NCI-H2196 treated with DMSO at 0.1 percent for 48 hours (cell line): ENCODE results near the gene GOLGA6C.
"Not testable (repeated sequence)": the region's sequence is repeated elsewhere in the genome, so short reads cannot be mapped to it uniquely, and the experiment has no call there.

Experiments used
- DNase-seq: peaks from one replicate; lab custom pipeline; 2025; ENCODE audit not compliant: unreplicated experiment; lab: John Stamatoyannopoulos, UW

The GOLGA6C gene

GRCh38 chr15:75314552-75315290 lies 56.6 kb downstream of the GOLGA6C start:
- DNase-seq, result no peak

DNA sequence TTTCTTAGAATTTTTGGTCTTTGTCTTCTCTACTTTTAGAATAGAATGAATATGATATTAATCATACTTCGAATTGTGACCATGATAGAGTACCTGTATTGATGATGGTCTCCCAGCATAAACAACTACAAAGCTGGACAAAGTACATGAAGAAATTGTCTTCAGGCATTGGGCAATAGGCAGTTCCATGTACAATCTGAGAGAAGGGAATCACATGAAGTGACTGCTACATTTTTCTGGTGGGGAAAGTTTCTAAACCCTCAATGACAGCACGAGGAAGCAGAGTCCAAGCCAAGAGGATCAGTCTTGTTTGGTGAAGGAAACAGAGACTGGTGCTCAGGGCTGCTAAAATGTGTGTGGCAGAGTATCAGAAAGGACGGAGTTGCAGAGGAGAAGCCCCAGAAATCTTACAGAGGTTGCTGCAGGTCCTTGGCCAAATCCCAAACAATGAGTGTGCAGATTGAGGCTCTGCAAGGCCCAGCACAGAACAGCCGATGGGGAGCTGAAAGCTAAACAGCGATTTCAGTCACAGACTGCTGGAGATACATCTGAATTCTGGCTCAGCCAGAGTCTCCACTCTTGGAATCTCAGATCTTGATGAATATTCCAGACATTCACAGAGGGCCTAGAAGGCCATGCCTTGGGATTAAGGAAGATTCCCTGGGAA lies 61.2 kb downstream of the GOLGA6C start:
- DNase-seq, result not testable (repeated sequence)
